C4-2B (cell line): ENCODE data around the gene TMEM129.

Experiments
- H3K27ac ChIP-seq: fragments of 450-650 bp; 2 replicates; pipeline ENCODE4 v1.5.1; 2017
- ZFX ChIP-seq: fragments of 450-650 bp; IDR thresholded peaks from 2 replicates; pipeline ENCODE4 v1.6.1; 2017
- TF ChIP-seq, protein P1 (sequence below): fragments of 450-650 bp; conservative IDR thresholded peaks from 2 replicates; pipeline ENCODE4 v1.5.1; 2017; ENCODE audit warnings: mild to moderate bottlenecking

The TMEM129 gene

DNA sequence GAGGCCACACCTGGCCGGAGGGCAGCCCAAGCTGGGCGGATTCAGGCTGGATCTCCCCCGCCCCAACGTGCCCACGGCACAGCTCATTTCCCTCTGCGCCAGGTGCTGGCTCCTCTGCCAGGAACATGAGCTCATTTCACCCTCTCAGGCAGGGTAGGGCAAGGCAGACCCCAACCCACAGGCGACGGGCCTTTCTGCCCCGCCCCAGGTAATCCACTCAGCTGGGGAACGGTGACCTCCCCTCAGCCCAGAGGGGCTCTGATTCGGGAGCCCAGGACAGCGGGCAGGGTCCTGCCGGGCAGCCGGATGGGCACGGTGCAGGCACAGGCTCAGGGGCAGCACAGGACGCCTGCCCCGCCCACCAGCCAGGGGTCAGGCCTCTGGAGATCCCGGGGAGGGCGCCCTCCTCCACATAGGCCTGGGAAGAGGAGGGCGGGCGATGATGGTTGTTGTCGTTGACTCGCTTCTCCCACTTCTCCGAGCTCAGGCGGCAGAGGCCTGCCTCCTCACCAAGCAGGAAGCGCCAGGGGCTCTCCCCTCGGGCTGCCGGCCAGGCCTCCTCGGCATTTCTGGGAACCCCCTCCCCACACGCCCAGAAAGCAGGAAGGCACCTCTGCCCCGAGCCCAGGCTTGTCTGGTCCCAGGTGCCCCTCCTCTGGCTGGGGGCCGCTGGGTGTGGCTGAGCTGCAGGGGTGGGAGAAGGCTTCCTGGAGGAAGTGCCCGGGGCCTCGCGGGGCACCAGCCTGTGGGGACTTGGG is 31.3 kb upstream of the TMEM129 start:
- TF ChIP-seq, protein P1, sequence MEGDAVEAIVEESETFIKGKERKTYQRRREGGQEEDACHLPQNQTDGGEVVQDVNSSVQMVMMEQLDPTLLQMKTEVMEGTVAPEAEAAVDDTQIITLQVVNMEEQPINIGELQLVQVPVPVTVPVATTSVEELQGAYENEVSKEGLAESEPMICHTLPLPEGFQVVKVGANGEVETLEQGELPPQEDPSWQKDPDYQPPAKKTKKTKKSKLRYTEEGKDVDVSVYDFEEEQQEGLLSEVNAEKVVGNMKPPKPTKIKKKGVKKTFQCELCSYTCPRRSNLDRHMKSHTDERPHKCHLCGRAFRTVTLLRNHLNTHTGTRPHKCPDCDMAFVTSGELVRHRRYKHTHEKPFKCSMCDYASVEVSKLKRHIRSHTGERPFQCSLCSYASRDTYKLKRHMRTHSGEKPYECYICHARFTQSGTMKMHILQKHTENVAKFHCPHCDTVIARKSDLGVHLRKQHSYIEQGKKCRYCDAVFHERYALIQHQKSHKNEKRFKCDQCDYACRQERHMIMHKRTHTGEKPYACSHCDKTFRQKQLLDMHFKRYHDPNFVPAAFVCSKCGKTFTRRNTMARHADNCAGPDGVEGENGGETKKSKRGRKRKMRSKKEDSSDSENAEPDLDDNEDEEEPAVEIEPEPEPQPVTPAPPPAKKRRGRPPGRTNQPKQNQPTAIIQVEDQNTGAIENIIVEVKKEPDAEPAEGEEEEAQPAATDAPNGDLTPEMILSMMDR, result no peak
- no peak for TF ChIP-seq ZFX
- no peak overlapping the region for H3K27ac ChIP-seq

DNA sequence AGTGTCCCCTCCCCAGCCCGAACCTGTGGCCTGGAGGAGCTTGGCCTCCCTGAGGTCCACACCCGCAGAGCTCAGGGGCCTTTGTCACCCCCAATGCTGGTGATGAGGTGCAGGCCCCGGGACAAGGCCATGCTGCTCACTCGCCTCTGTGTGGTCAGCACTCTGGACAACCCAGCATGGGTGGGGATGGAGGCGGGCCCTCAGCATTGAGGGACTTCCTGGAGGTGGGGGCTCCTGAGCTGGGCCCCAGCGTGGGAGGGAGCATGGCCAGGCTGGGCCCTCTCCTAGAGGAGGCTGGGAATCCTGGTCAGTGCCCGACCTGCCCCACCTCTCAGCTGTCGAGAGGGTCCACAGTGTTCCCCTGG is 30.8 kb upstream of the TMEM129 start:
- TF ChIP-seq, protein P1, result no peak
- TF ChIP-seq ZFX, result no peak
- no peak overlapping the region for H3K27ac ChIP-seq

DNA sequence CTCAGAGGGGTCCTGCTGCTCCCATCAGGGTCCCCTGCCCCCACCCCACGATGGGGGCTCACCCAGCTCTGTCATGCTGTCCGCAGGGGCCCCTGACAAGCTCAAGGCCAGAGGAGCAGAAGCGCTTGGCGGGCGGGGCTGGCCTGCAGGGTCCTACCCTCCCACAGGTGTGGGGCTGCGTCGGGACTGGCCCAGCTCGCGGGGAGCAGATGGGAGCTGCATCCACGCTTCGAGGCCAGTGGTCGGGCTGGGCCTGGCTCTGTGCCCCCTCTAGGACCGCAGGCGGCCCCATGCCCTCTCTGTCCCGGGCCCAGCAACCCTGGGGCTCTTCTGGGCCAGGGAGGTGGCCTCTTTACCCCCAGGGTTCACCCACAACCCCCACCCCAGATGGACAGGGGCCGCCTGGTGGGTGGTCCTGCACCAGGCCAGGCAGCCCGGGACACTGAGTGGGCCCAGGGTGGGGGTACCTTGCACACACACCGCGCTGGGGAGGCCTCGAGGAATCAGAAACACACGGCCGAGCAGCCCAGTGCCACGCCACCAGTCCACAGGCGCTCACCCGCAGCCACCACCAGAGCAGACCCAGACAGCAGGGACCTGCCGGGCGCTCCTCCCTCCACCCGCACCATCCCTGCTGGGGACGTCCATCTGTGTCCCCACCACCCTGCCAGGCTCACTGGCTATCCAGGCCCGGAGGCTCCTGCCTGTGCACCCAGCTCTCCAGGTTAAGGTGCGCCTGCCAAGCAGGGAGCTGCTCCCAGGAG is 30.2 kb upstream of the TMEM129 start:
- H3K27ac ChIP-seq, result no peak overlapping the region
- TF ChIP-seq, protein P1, result no peak
- no peak for TF ChIP-seq ZFX

DNA sequence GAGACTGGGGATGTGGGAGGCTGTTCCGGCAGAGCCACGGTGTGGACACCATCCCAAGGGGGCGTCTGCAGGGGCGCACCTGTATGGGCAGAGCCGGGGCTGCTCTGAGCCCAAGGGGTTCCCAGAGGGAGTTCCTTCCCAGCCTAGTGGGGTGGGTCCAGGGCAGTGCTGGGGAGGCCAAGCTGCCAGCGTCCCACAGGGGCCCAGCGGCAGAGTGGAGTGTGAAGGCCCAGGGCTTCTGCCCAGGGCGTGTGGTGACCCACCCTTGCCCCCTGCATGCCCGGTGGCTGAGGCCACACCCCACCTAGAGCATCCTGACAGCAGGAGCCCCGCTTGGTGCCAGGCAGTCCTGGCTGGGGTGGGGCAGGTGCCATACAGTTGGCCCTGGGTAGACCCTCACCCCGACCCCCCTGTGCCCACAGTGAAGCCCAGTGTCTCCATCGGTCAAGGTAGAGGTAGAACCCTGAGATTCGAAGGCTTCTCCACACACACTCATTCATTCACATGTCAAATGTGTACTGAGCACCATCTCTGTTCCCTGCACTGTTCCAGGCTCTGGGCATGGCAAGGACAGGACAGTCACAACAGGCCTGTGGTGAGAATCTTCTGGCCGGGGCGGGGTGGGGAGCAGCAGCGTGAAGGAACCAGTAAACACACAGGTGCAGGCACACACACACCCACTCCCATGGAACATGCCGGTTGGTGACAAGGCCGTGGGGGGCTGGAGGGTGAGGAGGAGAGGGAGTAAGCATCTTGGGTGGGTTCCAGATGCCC is 29.4 kb upstream of the TMEM129 start:
- H3K27ac ChIP-seq, result no peak overlapping the region
- TF ChIP-seq, protein P1, result no peak
- no peak for TF ChIP-seq ZFX

DNA sequence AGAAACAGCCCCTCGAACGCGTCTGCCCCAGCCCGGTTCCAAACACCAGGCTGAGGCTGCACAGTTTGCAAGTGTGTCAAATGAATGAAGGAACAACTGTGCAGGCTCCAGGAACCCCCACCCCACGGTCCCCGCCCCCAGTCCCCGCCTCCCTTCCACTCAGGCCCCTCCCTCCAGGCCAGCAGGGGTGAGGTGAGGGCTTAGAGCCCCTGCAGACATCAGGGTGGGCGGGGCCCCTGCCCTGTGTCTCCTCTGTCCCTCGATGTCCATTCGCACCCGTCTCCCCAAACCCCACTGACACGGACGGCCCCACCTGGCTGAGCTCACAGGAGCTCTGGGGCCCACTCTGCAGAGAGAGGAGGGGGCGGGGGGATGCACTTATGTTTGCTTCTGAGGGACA is 28.7 kb upstream of the TMEM129 start:
- TF ChIP-seq, protein P1, result no peak
- TF ChIP-seq ZFX, result no peak
- no peak overlapping the region for H3K27ac ChIP-seq

DNA sequence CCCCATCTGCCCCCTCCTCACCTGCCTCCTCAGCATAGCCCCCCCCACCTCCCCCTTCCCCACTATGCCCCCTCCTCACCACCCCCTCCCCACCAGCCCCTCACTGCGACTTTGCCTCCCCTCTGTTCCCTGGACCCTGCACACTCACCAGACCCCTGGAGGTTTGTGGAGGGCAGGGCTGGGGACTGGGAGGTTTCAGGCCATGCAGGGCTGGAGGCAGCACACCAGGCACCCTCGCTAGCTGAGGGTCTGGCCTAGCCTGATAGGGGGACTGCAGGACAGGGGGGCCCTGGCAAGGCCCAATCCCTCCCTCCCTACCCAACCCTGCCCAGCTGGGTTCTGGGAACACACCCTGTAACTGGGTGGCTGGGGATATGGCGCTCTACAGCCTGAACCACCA is 28.2 kb upstream of the TMEM129 start:
- no peak for TF ChIP-seq ZFX
- TF ChIP-seq, protein P1, result no peak
- H3K27ac ChIP-seq, result no peak overlapping the region
